HG03066 (cell line): Measurements from ENCODE around the gene SLCO2B1.

Experiments
- ATAC-seq: cut with Tn5 transposase; IDR thresholded peaks from one replicate; pipeline ENCODE4 v1.9.1; 2021; ENCODE audit warnings: low read depth; ENCODE audit not compliant: unreplicated experiment

The SLCO2B1 gene

DNA sequence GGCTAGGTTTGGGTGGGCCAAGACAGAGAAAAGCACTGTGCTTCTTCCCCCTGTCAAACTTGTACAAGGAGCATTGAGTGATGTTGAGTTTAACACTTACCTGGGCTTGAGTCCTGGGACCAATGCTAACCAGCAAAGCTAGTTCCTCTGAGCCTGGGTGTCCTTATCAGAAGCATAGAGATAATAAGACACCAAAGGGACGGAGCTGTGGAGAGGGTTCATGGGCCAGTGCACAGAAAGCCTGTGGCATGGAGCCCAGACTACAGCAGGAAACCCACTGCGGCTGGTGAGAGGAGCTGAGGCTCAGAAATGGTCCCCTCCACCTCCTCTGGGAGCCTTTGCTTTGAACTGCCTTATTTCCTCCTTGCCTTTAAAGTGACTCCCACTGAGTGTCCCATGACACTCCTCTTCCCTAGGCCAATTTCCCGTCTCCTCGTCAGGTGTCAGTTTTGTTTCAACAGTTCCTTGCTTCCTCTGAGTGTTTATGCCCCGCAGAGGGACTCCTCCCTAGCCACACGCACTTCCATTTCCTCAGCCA lies 9.4 kb downstream of the SLCO2B1 start:
- no peak for ATAC-seq

DNA sequence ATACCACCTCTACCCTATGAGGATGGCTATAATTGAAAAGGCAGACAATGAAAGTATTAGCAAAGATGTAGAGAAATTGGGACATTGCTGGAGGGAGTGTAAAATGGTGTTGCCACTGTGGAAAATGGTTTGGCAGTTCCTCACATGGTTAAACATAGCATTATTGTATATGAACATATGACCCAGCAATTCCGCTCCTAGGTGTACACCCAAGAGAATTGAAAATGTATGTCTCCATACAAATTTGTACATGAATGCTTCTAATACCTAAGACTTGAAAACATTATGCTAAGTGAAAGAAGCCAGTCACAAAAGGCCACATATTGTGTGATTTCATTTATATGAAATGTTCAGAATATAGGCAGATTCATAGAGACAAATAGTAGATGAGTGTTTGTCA lies 10.0 kb downstream of the SLCO2B1 start:
- no peak for ATAC-seq

DNA sequence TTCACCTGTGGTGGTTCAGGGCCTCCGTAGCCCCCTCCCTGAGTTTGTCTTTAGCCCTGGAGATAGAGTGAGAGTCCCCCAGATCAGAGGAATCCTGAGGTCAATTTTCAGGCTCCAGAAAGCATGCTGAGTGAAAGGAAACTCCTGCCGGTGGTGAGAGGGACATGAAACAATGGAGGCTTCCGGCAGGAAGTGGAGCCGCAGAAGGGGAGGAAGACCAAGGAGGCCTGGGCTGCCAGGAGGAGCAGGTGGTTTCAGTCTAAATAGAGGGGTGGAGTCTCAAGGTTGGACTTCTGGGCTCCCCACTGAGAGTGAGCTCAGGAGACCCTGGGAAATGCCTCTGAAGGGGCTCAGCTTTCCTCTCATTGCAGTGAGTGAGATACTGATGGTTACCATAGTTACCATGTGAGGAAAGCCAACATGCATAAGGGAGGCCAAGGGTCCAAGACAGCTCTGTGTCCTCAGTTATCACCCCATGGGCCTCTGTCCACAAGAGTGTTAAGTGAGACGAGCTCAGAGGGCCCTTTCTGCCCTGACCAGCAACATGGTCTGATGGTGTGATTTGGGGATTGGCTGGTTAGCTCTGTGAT lies 10.7 kb downstream of the SLCO2B1 start:
- no peak for ATAC-seq

DNA sequence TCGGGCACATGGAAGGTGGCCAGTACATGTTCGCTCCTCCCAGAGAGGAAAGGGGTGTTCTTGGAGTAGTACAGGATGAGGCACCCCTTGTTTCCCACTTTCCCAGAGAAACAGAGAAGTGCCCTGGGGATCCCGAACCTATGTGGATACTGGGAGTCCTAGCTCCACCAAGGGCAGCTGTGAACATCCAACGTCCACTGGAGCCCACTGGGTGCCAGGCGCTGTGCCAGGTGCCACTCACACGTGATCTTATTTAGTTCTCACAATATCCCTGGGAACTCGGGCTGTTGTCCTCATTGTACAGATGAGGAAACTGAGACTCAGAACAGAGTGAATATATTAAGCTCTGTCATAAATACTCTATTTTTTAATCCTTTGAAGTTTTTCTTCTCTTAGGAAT lies 12.0 kb downstream of the SLCO2B1 start:
- ATAC-seq: no peak

DNA sequence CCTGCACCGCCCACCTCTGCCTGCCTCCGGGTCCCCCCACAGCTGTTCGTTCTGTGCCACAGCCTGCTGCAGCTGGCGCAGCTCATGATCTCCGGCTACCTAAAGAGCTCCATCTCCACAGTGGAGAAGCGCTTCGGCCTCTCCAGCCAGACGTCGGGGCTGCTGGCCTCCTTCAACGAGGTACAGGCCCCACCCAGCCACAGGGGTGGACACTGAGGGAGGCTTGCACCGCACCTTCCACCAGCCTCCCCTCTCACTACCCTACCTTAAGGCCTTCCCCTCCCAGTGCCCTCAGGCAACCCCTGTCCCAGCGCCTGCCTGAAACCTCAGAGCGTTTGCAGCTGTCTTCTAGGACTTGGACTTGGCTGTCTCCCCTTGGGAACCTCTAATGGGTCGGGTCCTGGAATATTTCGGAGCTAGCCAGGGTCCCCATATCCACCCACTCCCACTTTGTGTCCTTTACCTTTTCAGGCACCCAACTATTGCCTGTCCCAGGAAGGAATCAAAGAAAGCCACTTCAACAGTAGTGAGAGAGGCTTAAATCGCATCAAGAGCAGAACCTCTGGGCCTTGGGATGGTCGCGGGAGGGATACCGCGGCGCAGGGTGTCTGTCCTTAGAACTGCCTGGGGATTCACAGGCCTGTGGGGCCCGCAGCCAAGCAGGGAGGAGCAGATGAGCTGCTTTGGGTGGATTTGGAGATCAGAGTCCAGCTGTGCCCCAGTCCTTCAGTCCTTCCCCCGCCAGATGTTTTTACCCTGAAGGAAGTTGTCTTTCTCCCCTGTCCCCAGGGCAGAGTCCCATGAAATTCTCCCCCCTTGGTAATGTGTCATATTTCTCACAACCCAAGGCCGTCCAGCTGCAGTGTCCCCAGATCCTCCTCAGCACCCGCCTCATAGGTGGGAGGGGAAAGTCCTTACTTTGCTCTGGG lies 13.3 kb downstream of the SLCO2B1 start:
- no peak for ATAC-seq

DNA sequence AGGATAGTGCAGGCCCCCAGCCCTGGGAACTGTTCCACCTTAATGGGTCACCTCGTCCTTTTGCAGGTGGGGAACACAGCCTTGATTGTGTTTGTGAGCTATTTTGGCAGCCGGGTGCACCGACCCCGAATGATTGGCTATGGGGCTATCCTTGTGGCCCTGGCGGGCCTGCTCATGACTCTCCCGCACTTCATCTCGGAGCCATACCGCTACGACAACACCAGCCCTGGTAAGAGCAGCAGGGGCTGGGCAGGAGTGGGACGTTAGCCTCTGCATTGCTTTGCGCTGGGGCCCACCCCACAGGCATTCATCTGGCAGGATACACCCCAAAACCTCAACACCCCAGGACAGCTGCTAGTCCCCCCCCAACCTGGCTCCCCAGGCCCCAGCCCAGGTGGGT lies 14.8 kb downstream of the SLCO2B1 start:
- no peak for ATAC-seq

DNA sequence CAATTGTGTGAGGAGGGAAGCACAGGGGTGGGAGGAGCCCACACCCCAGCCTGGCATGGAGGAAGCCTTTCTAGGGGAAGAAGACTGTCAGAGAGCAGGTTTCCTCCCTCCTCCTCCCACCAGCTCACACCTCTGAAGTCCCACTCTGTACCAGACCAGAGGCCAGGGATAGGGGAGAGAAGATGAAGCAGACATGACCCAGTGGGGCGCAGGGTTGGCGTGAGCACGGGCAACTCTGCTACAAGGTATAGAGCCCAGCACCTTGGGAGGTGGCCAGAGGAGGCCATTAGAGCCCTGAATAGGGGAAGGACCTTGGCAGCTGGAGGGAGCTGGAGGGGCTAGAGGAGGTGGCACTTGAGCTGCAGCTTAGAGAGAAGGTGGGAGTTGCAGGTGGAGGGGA lies 15.9 kb downstream of the SLCO2B1 start:
- no peak for ATAC-seq

DNA sequence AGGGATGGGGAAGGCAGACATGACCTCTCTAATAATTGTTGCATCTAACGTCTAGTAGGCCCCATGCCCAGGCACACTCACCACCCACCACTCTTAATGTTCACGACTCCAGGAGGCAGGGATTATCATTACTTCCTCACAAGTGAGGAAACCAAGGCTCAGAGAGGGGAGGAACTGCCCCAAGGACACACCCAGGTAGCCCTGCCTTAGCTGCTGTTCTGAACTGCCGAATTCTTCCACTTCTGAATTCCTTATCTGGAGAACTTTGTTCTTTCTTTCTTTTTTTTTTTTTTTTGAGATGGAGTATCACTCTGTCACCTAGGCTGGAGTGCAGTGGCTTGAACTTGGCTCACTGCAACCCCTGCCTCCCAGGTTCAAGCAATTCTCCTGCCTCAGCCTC lies 16.7 kb downstream of the SLCO2B1 start:
- ATAC-seq: no peak

DNA sequence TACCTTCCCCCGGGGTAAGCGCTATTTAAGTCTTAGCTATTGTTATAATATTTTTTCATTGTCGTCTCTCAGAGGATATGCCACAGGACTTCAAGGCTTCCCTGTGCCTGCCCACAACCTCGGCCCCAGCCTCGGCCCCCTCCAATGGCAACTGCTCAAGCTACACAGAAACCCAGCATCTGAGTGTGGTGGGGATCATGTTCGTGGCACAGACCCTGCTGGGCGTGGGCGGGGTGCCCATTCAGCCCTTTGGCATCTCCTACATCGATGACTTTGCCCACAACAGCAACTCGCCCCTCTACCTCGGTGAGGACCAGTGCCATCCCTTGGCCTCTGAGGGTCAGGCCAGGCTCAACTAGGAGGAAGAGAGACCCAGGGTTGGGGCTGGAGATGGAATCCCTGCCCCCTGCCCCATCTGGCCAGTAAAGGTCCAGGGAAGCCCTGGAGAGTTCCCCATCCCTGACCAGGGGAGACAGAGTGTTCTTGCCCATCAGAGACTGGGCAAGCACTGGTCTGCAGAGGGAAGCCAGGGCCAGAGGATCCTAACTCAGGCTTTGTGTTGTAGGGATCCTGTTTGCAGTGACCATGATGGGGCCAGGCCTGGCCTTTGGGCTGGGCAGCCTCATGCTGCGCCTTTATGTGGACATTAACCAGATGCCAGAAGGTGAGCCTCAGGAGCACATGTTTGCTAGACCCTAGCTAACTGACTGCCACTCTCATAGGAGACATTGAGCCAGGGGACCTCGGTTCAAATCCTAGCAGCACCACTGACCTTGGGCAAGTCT lies 18.4 kb downstream of the SLCO2B1 start:
- ATAC-seq: no peak

DNA sequence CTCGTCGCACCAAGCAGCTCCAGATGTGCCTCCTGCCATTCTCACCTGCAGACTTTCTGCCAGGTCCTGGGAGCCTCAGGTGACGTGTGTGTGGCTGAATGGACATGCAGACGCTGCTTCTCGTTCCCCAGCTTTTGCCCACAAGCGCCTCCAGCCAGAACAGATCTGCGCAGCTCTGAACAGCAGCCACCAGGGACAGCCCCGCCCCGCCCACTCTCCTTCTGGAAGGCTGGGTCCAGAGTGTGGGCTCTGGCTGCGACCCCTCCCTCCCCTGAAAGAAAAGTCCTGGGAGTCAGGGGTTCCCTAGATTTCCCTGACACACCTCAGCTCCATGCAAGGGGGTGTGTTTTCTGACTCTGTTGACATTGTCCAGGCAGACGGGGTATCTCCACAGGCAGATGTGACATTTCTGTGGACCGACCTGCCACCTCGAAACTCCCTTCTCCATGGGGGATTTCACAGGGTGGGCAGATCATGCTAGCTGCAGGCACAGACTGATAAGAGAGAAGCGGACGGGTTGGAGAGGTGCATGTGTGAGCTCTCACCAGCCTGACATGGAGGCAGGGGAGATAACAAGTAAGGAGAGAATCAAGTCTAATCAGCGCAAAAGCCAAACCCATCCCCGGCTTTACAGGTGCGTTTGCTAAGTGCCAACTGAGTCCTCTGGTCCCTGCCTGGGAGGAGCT lies 19.8 kb downstream of the SLCO2B1 start:
- ATAC-seq: no peak

DNA sequence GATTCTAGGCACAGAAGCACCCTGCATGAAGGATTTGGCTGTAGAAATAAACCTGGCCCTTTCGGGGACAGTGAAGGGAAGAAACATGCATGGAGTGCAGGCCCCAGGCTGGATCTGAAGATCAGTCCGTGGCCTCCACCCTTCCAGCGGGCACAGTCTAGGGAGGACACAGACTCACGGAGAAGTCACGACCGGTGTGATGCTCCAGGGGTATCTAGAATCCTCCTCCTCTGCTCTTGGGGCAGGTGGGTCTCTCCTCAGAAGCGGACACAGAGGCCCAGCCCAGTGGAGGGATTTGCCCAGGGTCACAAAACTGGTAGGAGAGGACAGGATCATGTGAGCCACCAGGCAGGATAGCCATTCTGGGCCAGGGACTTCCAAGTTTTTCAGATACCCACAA lies 22.4 kb downstream of the SLCO2B1 start:
- no peak for ATAC-seq

DNA sequence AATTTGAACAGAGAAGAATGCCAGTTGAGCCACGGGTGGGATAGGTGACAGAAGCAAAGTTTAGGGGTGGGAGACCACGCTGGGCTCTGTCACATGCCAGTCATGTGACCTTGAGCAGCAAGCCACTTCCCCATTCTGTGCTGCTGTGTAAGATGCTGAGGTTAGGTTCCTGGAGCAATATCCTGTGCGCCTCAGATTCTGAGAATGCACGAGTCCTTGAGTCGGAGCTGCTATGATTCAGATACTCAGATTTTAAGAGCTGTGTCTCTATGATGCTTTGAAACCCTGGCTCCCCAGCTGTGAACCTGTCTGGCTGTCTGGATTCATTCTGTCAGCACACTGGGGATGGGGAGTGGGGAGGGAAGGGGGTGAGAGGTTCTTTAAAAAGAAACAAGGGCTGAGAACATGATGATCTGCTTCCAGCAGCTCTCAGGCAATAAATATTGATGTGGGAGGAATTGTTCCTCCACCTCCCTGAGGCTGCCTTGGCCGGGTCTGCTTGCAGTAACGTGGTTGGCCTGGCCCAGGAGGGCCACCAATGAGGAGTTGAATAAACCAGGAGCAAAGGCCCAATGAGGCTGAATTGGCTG lies 24.0 kb downstream of the SLCO2B1 start:
- ATAC-seq: no peak

DNA sequence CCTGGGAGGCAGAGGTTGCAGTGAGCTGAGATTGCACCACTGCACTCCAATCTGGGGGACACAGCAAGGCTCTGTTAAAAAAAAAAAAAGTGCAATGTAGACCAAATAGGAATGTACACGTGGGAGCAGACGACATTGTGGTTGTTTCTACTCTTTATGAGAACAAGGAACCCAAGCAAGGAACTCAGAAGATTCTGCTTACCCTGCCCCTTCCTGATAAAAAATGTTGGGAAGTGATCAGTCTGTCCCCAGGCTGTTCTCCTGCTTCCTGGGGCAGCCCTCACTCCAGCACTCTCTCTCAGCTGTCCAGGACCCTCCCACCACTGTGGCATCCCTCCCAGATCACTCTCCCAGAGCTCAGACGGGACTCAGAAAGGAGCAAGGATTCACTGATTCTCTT lies 31.8 kb downstream of the SLCO2B1 start:
- no peak for ATAC-seq

DNA sequence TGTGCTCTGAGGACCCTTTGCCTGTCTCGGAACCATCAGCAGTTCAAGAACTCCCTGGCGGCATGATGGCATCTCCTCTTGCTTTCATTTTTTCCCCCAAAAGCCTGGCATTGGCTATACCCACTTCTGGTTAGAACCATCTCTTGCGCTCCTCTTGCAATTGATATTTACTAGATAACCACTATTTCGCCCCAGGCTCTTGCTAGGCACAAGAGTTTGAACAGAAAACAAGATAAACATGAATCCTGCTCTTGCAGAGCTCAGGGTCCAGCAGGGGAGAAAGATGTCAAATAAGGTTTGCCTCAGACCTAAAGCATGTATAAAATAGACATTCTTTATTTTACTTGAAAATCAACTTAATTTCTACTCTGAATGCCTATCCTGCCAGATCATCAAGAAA lies 33.1 kb downstream of the SLCO2B1 start:
- ATAC-seq: no peak

DNA sequence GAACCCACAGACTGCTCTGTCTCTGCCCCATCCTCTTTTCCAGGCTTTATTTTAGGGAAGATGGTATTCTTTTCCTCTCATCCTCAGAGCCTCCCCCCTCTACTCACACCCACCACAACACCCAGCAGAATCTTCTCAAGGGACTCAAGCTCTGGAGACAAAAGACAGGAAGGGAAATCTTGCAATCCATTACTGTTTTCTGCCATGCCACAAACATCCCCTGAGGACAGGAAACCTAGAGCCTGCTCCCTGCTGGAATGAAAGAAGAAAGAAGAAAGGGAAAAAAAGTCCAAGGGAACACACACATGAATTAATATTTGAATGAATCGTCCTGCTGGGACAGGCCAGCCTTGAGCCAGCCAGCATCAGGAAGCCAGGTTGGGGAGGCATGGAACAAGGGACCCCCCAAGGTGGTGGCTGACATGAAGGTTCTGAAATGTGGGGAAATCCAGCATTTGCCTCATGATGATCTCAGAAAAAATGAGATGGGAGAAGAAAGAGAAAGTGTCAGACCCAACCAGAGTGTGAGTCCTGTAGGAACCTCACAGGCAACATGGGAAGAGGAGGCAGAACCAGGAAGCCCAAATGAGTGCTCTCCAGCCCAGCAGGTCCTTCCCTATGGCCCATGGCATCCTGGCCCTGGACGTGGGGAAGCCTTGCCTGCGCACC lies 34.0 kb downstream of the SLCO2B1 start:
- no peak for ATAC-seq

DNA sequence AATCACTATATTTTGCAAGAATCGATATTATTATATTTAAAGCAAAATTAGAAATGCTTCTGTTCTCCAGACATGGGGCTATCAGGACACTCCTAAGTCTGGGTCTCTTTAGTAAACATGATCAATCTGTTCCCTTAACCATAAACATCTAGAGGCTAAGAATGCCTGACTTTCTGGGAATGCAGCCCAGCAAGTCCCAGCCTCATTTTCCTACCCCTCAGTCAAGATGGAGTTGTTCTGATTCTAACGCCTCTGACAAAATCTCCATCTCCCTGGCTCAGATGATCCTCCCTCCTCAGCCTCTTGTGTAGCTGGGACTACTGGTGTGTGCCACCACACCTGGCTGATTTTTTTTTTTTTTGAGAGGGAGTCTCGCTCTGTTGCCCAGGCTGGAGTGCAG lies 35.0 kb downstream of the SLCO2B1 start:
- ATAC-seq: no peak

DNA sequence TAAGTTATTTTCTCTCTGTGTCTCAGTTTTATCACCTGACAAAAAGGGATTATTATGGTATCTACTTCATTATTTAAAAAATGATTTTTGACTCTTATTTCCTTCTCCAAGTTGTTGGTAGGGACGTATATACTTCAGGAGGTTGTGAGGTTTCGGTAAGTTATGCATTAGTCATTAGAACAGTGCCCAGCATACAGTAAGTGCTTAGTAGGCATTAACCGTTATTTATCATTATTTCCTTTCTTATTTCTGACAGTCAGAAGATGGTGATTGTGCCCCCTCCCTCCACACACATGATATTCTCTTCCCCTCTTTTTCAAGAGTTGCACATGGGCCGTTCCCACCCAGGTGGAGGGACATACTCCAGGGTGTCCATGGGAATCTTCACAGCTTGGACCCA lies 36.1 kb downstream of the SLCO2B1 start:
- ATAC-seq: no peak

DNA sequence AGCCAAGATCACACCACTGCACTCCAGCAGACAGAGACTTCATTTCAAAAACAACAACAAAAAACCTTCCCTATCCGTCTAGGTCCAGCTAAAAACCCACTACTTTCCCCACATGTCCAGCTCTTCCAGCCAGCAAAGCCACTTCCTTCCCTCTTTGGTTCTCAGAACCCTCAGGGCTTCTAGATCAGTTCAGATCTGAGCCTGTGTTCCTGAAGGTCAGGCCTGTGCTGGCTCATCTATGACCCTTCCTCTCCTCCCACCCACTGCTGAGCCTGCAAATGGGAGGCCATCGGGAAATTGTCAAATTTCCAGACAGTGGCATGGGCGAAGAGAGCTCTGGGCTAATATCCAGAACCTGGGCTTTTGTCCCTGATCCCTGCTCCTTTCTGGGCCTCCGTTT lies 37.8 kb downstream of the SLCO2B1 start:
- no peak for ATAC-seq

DNA sequence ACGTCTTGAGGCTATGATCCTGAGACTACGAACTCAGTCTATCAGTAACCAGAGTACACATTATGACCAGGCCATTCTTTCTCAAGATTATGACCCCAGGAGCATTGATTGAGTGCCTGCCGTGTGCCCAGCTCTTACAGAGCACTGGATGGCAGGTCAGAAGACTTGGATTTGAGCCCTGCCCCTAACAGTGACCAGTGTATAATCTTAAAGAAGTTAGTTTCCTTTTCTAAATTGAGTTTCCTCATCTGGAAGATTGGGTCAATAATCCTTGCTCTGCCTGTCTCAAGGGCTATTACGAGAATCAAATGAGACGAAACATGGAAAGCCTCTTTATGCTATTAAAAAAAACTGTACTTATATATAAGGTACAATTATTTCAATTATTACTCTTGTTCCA lies 38.2 kb downstream of the SLCO2B1 start:
- no peak for ATAC-seq

DNA sequence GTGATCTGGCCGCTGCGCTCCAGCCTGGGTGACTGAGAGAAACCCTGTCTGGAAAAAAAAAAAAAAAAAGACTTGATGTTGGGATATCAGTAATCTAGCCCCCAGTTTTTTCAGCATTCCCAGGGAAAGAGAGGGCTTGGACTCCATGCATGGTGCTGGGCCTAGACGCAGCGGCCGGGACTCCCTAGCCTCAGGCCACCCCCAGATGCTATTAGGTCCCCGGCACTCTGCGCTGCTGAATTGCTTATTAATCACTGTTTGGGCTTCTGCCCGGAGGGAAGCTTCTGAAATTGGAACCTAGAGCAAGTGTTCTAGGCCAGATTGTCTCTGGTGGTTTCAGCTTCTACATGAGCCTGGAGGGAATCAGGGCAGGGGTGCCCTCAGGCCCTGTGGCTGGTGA lies 39.0 kb downstream of the SLCO2B1 start:
- no peak for ATAC-seq
